Cardiac muscle cell (in vitro differentiated cells and primary cell): ENCODE results near the gene NAA20. TPM values are rescaled to one million over a fixed set of nuclear protein-coding genes. Genes with fewer than 3 reads are reported as not detected.

Source experiments
- DNase-seq, 2 donors: peaks; one replicate each; pipeline versions ENCODE4 v3.0.0 to v3.0.0-alpha.2; 2010 to 2017; ENCODE audit warnings: low read depth in 1 of 2, low spot score in 1 of 2
- H3K27ac ChIP-seq: fragments of 200-600 bp; sonication (generic); 2 replicates; pipeline ENCODE4 v1.5.1; 2016
- H3K27me3 ChIP-seq: fragments of 200-600 bp; sonication (generic); 2 replicates; pipeline ENCODE4 v1.6.0; 2016; ENCODE audit warnings: control low read depth
- H3K36me3 ChIP-seq: fragments of 200-600 bp; sonication (generic); 2 replicates; pipeline ENCODE4 v1.5.1; 2016; ENCODE audit warnings: control low read depth
- H3K4me1 ChIP-seq: fragments of 200-600 bp; sonication (generic); 2 replicates; pipeline ENCODE4 v1.8.1; 2017; ENCODE audit warnings: low read depth, mild to moderate bottlenecking, mixed run types
- H3K4me3 ChIP-seq: fragments of 200-600 bp; sonication (generic); 2 replicates; pipeline ENCODE4 v1.5.1; 2016; ENCODE audit warnings: mild to moderate bottlenecking
- H3K9me3 ChIP-seq: fragments of 200-600 bp; sonication (generic); 2 replicates; pipeline ENCODE4 v1.5.1; 2017; ENCODE audit warnings: low read depth, mild to moderate bottlenecking, control low read depth
- CTCF ChIP-seq: IDR thresholded peaks from 2 replicates; pipeline ENCODE4 v1.5.1; 2012; ENCODE audit warnings: low read depth, mild to moderate bottlenecking, low read length
- polyA plus RNA-seq: library from polyadenylated mRNA; unstranded; fragments of >200 nt; fragmentation: Nextera tagmentation; extraction: Ambion mirVana; gene quantifications from 2 replicates; pipeline ENCODE4 v1.2.1, GENCODE V29; 2016
- total RNA-seq: library from RNA; depleted of rRNA; stranded (reverse); fragments of >200 nt; gene quantifications from 2 replicates; pipeline ENCODE4 v1.2.3, GENCODE V29; 2016

Gene NAA20
- total and polyA plus RNA-seq, 2 experiments from 2014 or later = 40.6 to 142 TPM

GRCh38 chr20:20060234-20060998, 43.3 kb downstream of the NAA20 start:
- no peaks in the 10 kb centered on the region for H3K9me3 ChIP-seq
- no peaks in the 10 kb centered on the region for H3K4me1 ChIP-seq
- H3K36me3 ChIP-seq = no peaks in the 10 kb centered on the region
- no peaks in the 10 kb centered on the region for H3K27me3 ChIP-seq
- H3K27ac ChIP-seq = no peak overlapping the region
- no peak for TF ChIP-seq CTCF
- H3K4me3 ChIP-seq = no peak overlapping the region
- DNase-seq = no peak

GRCh38 chr20:20063941-20064702, 47.0 kb downstream of the NAA20 start:
- no peaks in the 10 kb centered on the region for H3K4me1 ChIP-seq
- H3K4me3 ChIP-seq = no peak overlapping the region
- TF ChIP-seq CTCF = no peak
- no peaks in the 10 kb centered on the region for H3K36me3 ChIP-seq
- H3K27ac ChIP-seq = no peak overlapping the region
- H3K27me3 ChIP-seq = peaks cover 3% of the 10 kb centered on the region
- no peak for DNase-seq
- no peaks in the 10 kb centered on the region for H3K9me3 ChIP-seq

- Histone ChIP-seq H3K27me3 (peaks cover 3% of the 10 kb centered on the region), H3K4me1 (no peaks in the 10 kb centered on the region), H3K27ac (no peak overlapping the region), H3K36me3 (no peaks in the 10 kb centered on the region), H3K4me3 (no peak overlapping the region), H3K9me3 (no peaks in the 10 kb centered on the region)
- no peak for DNase-seq
- no peak for TF ChIP-seq CTCF
Observed at GRCh38 chr20:20065361-20065760, 48.2 kb downstream of the NAA20 start.

- Histone ChIP-seq H3K4me1 (no peaks in the 10 kb centered on the region), H3K36me3 (no peaks in the 10 kb centered on the region), H3K27me3 (peaks cover 4% of the 10 kb centered on the region), H3K27ac (no peak overlapping the region), H3K9me3 (no peaks in the 10 kb centered on the region), H3K4me3 (no peak overlapping the region)
- TF ChIP-seq CTCF = no peak
- DNase-seq = no peak
Observed at GRCh38 chr20:20070871-20071726, 53.9 kb downstream of the NAA20 start.

- no peak overlapping the region for H3K27ac ChIP-seq
Observed at GRCh38 chr20:20073801-20074371, 56.7 kb downstream of the NAA20 start.

More at GRCh38 chr20:20073801-20074371, 56.7 kb downstream of the NAA20 start:
- no peak overlapping the region for H3K4me3 ChIP-seq
- TF ChIP-seq CTCF = no peak
- H3K27me3 ChIP-seq = peaks cover 4% of the 10 kb centered on the region
- H3K4me1 ChIP-seq = no peaks in the 10 kb centered on the region
- no peak for DNase-seq
- H3K36me3 ChIP-seq = no peaks in the 10 kb centered on the region
- H3K9me3 ChIP-seq = no peaks in the 10 kb centered on the region
